ENCODE data around the gene FTL.
A peak's percentile ranks its signal among the peaks of the same experiment; 100 is the strongest.

Gene FTL

DNA sequence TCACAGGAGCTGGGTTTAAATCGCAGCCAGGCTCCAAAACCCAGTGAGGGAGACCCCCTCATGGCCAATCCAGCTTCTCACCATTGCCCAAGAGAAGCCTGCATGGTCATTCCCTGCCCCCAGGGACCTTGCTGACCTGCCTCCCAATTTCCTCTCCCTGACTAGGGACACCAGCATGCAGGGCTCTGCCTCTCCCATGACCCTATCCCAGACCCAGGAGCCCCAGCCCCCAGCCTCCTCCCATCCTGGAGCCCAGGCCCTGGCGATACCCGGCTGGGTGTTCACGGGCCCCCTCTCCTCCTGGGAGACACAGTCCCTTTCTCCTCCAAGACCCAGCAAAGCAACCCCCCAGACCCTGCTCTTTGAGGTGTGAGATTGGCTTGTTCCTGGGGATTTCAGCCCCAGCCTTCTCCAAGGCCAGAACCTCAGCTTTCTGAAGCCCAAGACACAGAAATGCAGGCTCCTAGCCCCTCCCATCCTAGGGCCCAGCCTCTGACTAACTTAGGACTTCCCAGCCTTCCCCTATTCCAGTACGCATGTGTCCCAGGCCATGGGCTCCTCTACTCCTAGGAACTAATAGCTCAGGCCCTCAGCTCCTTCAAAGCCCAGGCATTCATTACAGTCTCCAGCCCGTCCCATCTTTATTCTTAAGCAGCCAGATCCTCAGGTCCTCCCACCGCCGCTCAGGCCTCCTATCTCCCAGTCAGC, 26.9 kb downstream of the FTL start:
- Mint-ChIP-seq H3K27ac (peak overlapping the region; percentile 79), H3K36me3 (peaks cover 10% of the 10 kb centered on the region), H3K4me3 (peak overlapping the region; percentile 98), H3K27me3 (no peaks in the 10 kb centered on the region), H3K9me3 (no peaks in the 10 kb centered on the region), H3K4me1 (peaks cover 52% of the 10 kb centered on the region)

DNA sequence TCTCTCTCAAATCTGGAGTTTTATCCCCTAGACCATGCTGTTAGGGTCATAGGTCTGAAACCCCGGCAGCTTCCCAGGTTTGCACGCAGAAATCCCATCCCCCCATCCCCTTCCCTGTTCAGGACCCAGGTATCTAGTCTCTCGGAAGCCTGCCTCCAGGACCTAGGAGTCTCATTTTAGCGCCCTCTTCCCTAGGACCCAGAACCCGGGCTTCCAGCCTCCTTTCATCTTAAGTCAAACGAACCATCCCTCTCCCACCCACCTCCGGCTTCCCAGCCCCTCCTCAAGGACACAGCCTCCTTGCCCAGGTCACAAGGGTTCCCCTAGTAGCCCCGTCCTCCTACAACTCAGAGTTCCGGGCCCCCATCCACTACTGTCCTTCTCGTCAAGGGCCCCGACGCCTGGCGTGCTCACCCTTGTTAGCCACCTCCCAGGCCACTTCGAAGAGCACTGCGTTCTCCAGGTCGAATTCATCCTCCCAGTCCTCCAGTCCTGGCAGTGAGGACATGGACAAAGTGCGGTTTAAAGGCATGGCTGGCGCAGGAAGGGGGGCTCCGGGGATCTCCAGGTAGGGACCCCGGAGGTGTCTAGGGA, 27.6 kb downstream of the FTL start:
- Mint-ChIP-seq H3K4me3 (peak overlapping the region; percentile 98), H3K27me3 (no peaks in the 10 kb centered on the region), H3K27ac (peak overlapping the region; percentile 79), H3K9me3 (no peaks in the 10 kb centered on the region), H3K36me3 (peaks cover 10% of the 10 kb centered on the region), H3K4me1 (peaks cover 51% of the 10 kb centered on the region)

- Mint-ChIP-seq H3K4me3 (peak within 1 kb of the TSS; percentile 98), H3K9me3 (no peaks in the 10 kb centered on the region), H3K36me3 (peaks cover 10% of the 10 kb centered on the region), H3K4me1 (peaks cover 50% of the 10 kb centered on the region), H3K27ac (peak within 1 kb of the TSS; percentile 98), H3K27me3 (no peaks in the 10 kb centered on the region)
These were observed 28.3 kb downstream of the FTL start, which contains the start of the genes GYS1 and RUVBL2 for GRCh38 chr19:48993175-48994034. GYS1 (minus strand) TSS chr19:48993309; CDS start chr19:48993112, 197 bp downstream. RUVBL2 (plus strand) TSS chr19:48993887; CDS start chr19:48993912, 25 bp downstream.

DNA sequence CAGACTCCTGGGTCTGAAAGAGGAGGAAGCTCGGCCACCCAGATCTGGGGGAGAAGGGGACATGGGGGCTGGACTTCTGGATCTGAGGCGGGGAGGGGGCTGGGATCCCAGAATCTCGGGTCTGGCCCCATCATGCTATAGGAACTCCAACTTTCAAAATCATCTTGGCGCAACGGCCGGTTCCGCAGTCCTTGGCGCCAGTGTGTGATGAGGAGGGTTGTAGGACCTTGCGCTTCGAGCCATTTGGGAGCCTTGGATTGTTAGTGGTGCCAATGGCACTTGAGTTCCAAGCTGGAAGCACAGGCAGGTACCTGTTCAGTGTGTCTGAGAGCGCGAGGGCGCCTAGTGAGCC, 28.9 kb downstream of the FTL start:
- Mint-ChIP-seq H3K36me3 (peaks cover 10% of the 10 kb centered on the region), H3K27me3 (no peaks in the 10 kb centered on the region), H3K4me3 (peak overlapping the region; percentile 98), H3K27ac (peak overlapping the region; percentile 98), H3K4me1 (peaks cover 46% of the 10 kb centered on the region), H3K9me3 (no peaks in the 10 kb centered on the region)

GRCh38 chr19:48997972-48998371, 32.9 kb downstream of the FTL start:
- Mint-ChIP-seq H3K36me3 (peaks cover 9% of the 10 kb centered on the region), H3K27ac (no peak overlapping the region), H3K4me1 (peaks cover 34% of the 10 kb centered on the region), H3K4me3 (no peak overlapping the region), H3K27me3 (no peaks in the 10 kb centered on the region), H3K9me3 (no peaks in the 10 kb centered on the region)

- H3K27ac Mint-ChIP-seq, result no peak overlapping the region
- H3K4me3 Mint-ChIP-seq, result no peak overlapping the region
- peaks cover 24% of the 10 kb centered on the region for H3K4me1 Mint-ChIP-seq
- no peaks in the 10 kb centered on the region for H3K9me3 Mint-ChIP-seq
- no peaks in the 10 kb centered on the region for H3K27me3 Mint-ChIP-seq
- H3K36me3 Mint-ChIP-seq, result peaks cover 6% of the 10 kb centered on the region
These were observed 34.6 kb downstream of the FTL start for GRCh38 chr19:48999481-49000325.

GRCh38 chr19:49004133-49004532, 39.0 kb downstream of the FTL start:
- no peak overlapping the region for H3K4me3 Mint-ChIP-seq
- peaks cover 7% of the 10 kb centered on the region for H3K4me1 Mint-ChIP-seq
- H3K36me3 Mint-ChIP-seq, result peaks cover 2% of the 10 kb centered on the region
- no peaks in the 10 kb centered on the region for H3K27me3 Mint-ChIP-seq
- no peaks in the 10 kb centered on the region for H3K9me3 Mint-ChIP-seq
- no peak overlapping the region for H3K27ac Mint-ChIP-seq

DNA sequence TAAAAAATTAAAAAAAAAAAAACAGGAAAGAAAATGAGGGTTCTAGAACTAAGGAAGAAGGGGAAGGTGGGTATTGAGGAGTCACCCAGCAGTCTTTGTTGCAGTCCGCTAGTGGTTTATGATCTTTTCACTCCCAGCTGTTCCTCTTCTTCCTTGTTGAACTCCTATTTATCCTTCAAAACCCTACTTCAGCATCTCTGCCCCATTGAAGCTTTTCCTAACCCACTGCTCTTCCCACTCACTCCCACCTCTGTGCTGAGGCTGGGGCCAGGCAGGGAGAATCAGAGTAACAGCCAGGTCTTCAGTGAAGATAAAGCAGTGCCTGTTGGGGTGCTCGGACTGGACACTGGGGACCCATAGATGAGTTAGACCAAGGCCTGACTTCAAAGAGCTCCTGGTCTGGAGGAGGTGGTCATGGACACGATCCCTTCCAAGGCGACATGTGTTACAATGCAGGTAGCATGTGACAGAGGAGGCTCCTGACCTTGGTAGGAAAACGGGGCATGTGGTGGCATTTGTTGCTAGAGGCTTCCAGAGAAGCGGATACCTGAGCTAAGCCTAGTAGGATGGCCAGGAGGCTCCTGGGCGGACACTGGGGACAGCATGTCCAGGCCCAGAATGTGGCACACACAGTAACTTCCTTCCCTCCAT, 40.0 kb downstream of the FTL start:
- Mint-ChIP-seq H3K4me1 (no peaks in the 10 kb centered on the region), H3K36me3 (no peaks in the 10 kb centered on the region), H3K27ac (no peak overlapping the region)

DNA sequence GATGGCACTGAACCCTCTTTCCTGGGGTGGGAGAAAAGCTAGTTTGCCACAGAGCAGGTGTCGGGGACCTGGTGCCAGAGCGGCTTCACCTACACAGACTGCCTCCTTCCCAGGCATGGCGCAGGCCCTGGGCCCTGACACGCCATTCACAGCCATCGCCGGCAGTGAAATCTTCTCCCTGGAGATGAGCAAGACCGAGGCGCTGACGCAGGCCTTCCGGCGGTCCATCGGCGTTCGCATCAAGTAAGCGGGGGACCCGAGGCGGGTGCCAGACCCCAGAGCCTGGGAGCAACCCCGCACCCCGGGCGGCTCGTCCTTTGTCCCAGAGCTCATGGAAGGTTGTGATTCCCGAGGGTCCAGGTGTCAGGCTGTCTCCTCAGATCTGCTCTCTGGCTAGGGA, 41.8 kb downstream of the FTL start:
- Mint-ChIP-seq H3K36me3 (peaks cover 2% of the 10 kb centered on the region), H3K9me3 (no peaks in the 10 kb centered on the region), H3K4me1 (no peaks in the 10 kb centered on the region), H3K27ac (no peak overlapping the region), H3K4me3 (no peak overlapping the region), H3K27me3 (no peaks in the 10 kb centered on the region)

More for the DNA sequence above, 40.0 kb downstream of the FTL start:
- Mint-ChIP-seq H3K27me3 (no peaks in the 10 kb centered on the region), H3K9me3 (no peaks in the 10 kb centered on the region), H3K4me3 (no peak overlapping the region)

DNA sequence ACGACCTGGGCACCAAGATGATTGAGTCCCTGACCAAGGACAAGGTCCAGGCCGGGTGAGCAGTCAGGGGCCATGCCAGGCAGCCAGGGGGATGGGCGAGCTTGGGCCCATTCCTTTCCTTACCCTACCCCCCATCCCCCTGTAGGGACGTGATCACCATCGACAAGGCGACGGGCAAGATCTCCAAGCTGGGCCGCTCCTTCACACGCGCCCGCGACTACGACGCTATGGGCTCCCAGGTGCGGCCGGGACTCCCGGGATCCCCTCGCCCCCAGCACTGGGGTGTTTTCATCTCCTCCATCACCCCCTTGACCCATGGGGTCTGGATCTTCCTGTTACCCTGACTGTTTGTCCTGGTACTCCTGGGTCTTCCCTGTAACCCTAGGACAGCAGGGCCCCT, 44.7 kb downstream of the FTL start:
- Mint-ChIP-seq H3K27ac (no peak overlapping the region), H3K36me3 (peaks cover 4% of the 10 kb centered on the region), H3K27me3 (no peaks in the 10 kb centered on the region), H3K4me1 (no peaks in the 10 kb centered on the region), H3K9me3 (no peaks in the 10 kb centered on the region), H3K4me3 (no peak overlapping the region)

DNA sequence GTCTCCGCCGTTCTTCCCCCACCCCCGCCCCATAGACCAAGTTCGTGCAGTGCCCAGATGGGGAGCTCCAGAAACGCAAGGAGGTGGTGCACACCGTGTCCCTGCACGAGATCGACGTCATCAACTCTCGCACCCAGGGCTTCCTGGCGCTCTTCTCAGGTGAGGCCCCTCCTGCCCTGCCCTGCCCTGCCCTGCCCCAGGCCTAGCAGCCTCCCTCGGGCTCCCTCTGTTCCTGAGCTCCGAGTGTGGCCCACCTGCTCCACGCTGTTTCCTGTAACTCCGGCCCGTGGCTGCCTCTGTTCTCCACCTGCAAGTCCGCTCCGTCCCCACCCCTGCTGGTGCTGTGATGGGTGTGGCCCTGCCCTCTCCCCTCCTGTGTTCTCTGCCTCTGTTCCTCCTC, 45.3 kb downstream of the FTL start:
- Mint-ChIP-seq H3K4me3 (no peak overlapping the region), H3K27me3 (no peaks in the 10 kb centered on the region), H3K27ac (no peak overlapping the region), H3K36me3 (peaks cover 4% of the 10 kb centered on the region), H3K9me3 (no peaks in the 10 kb centered on the region), H3K4me1 (no peaks in the 10 kb centered on the region)

DNA sequence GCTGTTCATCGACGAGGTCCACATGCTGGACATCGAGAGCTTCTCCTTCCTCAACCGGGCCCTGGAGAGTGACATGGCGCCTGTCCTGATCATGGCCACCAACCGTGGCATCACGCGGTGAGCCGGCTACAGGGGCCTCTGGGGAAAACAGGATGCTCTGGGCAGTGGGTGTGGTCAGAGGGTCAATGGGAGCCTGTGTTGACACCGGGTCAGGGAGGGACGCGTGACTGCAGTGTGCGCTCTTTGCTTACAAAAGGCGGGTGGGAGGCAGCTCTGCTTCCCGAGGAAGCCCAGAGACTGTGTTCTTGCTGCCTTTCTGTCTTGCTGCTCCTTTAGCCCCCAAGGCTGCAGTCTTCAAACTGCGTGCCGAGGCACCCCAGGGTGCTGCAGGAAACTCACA, 46.1 kb downstream of the FTL start:
- Mint-ChIP-seq H3K36me3 (peaks cover 6% of the 10 kb centered on the region), H3K27me3 (no peaks in the 10 kb centered on the region), H3K4me3 (no peak overlapping the region), H3K27ac (no peak overlapping the region), H3K9me3 (no peaks in the 10 kb centered on the region), H3K4me1 (no peaks in the 10 kb centered on the region)

GRCh38 chr19:49014123-49014869, 49.2 kb downstream of the FTL start:
- Mint-ChIP-seq H3K4me1 (peaks cover 5% of the 10 kb centered on the region), H3K4me3 (no peak overlapping the region), H3K27me3 (no peaks in the 10 kb centered on the region), H3K36me3 (peaks cover 6% of the 10 kb centered on the region), H3K9me3 (no peaks in the 10 kb centered on the region), H3K27ac (no peak overlapping the region)

GRCh38 chr19:49014870-49015255, 49.8 kb downstream of the FTL start:
- Mint-ChIP-seq H3K36me3 (peaks cover 6% of the 10 kb centered on the region), H3K27me3 (no peaks in the 10 kb centered on the region), H3K27ac (no peak overlapping the region)

More at GRCh38 chr19:49014870-49015255, 49.8 kb downstream of the FTL start:
- H3K9me3 Mint-ChIP-seq, result no peaks in the 10 kb centered on the region
- H3K4me3 Mint-ChIP-seq, result no peak overlapping the region
- H3K4me1 Mint-ChIP-seq, result peaks cover 6% of the 10 kb centered on the region
